ENCODE measurements around the gene THG1L. TPM values are rescaled to one million over a fixed set of nuclear protein-coding genes. Genes with fewer than 3 reads are reported as not detected.
"Not testable (repeated sequence)": the region's sequence is repeated elsewhere in the genome, so short reads cannot be mapped to it uniquely, and the experiment has no call there.

The THG1L gene
- total and polyA plus RNA-seq, 2 of the 13 experiments (the other 11 are each of a cell fraction or from before 2014, with no cell fraction given) = 16.6 to 17.2 TPM

GRCh38 chr5:157727858-157728257 lies 3.4 kb upstream of the THG1L start:
- not testable (repeated sequence) for H3K4me3 ChIP-seq (replicated peaks in 1 of 3; ENCODE audit: insufficient read depth in 1 of 3, low read depth in 2 of 3, low read length in 3 of 3)

GRCh38 chr5:157729858-157730257 lies 1.4 kb upstream of the THG1L start:
- H2AFZ ChIP-seq (ENCODE audit: low read length) = no peak overlapping the region
- in situ Hi-C loops (cut with HindIII; ENCODE audit: extremely low pct_ligation_motif_present, low pct_unique_long_range_greater_than_20kb) (loop anchor here (25.0 kb wide), 1 partner anchor 393 kb away; a partner anchor contains a TSS), intact Hi-C loops (cut with micrococcal nuclease; ENCODE audit: unreplicated experiment) (no loop called here)
- no peaks in the 10 kb centered on the region for H3K9me3 ChIP-seq (ENCODE audit: low read length)
- H3K4me1 ChIP-seq (ENCODE audit: insufficient read depth, low read length) = peaks cover 7% of the 10 kb centered on the region; the same call in 1 of the 2 replicates
- DNase-seq (ENCODE audit: low spot score) (no peak), ATAC-seq (no peak), FAIRE-seq (no peak)
- H3K4me2 ChIP-seq (ENCODE audit: low read depth, low read length) = no peak overlapping the region
- H3K4me3 ChIP-seq (replicated peaks in 1 of 3; ENCODE audit: insufficient read depth in 1 of 3, low read depth in 2 of 3, low read length in 3 of 3) = no peak overlapping the region
- H3K9ac ChIP-seq (ENCODE audit: insufficient read depth, low read depth, low read length) = no peak overlapping the region
- H3K79me2 ChIP-seq (ENCODE audit: insufficient read depth, low read length) = no peaks in the 10 kb centered on the region
- H3K27ac ChIP-seq (ENCODE audit: extremely low read length, insufficient read depth, low read length) = no peak overlapping the region
- POLR2A ChIA-PET = no interaction called here
- no peaks in the 10 kb centered on the region for H4K20me1 ChIP-seq (ENCODE audit: insufficient read depth, low read length)
- H3K36me3 ChIP-seq (replicated peaks in 1 of 2; ENCODE audit: control insufficient read depth in 1 of 2, insufficient read depth in 2 of 2, low read length in 2 of 2) = peaks cover 0 to 15% of the 10 kb centered on the region in 2 experiments; a peak in 3 of 5 replicates
- no TSS peak for BruUV-seq (replicated peaks)
- no peaks in the 10 kb centered on the region; a peak in 1 of 5 replicates for H3K27me3 ChIP-seq (ENCODE audit: control insufficient read depth in 1 of 2, insufficient read depth in 2 of 2, low read length in 2 of 2)
- CTCF ChIA-PET (ENCODE audit: low intra/inter-chr PET ratio, low total read pairs) = interaction anchor here (1.2 kb wide), 1 partner anchor 14 kb away, joined by 3 read pairs; the partner anchor contains the start of gene LSM11
- no peak for TF ChIP-seq ISX (CRISPR knock-in tag; conservative IDR thresholded peaks at IDR 0.05)

More at GRCh38 chr5:157727858-157728257, 3.4 kb upstream of the THG1L start:
- H3K27ac ChIP-seq (ENCODE audit: extremely low read length, insufficient read depth, low read length); H2AFZ ChIP-seq (ENCODE audit: low read length); FAIRE-seq; H3K4me1 ChIP-seq (ENCODE audit: insufficient read depth, low read length); DNase-seq (ENCODE audit: low spot score); ATAC-seq; H3K36me3 ChIP-seq (replicated peaks in 1 of 2; ENCODE audit: control insufficient read depth in 1 of 2, insufficient read depth in 2 of 2, low read length in 2 of 2); H3K4me2 ChIP-seq (ENCODE audit: low read depth, low read length); H3K9me3 ChIP-seq (ENCODE audit: low read length); H3K9ac ChIP-seq (ENCODE audit: insufficient read depth, low read depth, low read length); POLR2A ChIA-PET; CTCF ChIA-PET (ENCODE audit: low intra/inter-chr PET ratio, low total read pairs); H4K20me1 ChIP-seq (ENCODE audit: insufficient read depth, low read length); H3K27me3 ChIP-seq (ENCODE audit: control insufficient read depth in 1 of 2, insufficient read depth in 2 of 2, low read length in 2 of 2); BruUV-seq (replicated peaks); intact Hi-C loops (cut with micrococcal nuclease; ENCODE audit: unreplicated experiment); H3K79me2 ChIP-seq (ENCODE audit: insufficient read depth, low read length): not testable (repeated sequence)
- in situ Hi-C loops (cut with HindIII; ENCODE audit: extremely low pct_ligation_motif_present, low pct_unique_long_range_greater_than_20kb) = loop anchor here (25.0 kb wide), 1 partner anchor 391 kb away; a partner anchor contains a TSS
- WGBS (ENCODE audit: low lambda C conversion rate) = 87% methylated on average over 1 of the region's 1 CpG

All from HepG2 (cell line).